GM21447 (cell line): Measurements from ENCODE around the gene MACROH2A1.

Experiments
- ATAC-seq: cut with Tn5 transposase; IDR thresholded peaks from one replicate; pipeline ENCODE4 v1.9.1; 2021; ENCODE audit not compliant: unreplicated experiment

The MACROH2A1 gene

DNA sequence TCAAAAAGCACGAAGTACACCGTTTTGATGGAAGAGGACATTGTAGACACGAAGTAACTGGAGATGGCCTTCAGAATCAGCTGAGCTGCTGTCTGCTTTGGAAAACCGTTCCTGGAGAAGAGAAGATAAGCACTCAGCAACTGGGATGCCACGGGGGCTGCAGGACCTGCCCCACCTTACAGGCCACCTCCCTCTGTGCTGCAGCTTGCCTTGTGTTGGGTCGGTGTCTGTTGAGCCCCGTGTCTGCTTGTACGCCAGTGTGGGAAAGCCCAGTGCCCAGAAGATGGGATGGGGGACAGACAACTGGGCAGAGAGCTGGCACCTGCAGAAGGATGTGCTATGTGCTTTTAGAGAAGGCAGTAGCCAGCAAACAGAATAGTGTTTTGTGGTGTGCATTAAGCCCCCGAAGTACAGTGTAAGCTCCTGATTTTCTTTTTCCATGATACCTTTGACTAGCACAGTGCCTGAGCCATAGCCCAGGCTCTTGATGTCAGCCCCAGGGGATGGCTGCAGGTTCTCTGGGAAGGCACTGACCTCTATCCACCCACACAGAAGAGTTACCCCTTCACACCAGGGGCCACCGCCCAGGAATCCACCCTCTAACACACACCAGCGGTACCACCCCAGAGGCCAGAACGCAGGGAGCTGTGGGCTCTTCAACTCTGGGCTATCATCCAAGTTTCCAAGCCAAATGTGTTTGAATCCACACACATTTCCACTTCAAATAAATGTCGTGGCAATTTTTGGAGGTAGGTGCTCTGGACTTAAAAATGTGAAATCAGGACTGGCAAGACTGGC is 63.8 kb downstream of the MACROH2A1 start:
- ATAC-seq = no peak

DNA sequence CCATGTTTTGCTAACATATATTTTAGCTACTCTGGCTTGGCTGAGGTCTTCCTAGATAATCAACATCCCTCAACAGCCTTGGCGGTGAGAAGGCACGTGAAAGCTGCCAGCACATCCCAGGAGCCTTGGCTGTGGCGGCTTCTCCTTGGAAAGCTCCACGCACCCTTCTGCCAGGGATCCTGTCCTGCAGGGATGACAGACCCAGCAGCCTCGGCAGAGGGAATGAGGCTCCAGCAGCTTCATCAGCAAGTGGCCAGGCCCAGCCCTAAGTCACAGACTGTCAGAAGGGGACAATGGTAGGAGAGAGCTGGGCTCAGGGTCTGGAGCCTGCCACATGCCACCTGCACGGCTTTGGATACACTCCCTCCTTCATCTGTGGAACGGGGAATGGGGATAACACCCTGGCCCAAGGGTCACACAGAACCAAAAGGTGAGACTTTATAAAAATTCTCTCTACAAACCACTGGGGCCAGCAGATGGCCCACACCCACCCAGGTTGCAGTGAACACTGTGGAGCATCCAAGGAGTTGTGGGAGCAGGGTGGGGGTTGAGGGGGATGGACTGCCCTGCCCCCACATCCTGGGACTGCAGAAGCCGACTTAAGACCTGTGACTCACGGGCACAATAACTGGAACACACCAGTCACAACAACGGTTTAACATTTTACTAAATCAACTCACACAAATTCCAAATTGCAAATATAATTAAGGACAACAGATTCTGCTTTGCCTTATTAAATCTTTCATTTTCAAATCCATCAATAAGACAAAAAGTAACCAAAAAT is 65.1 kb downstream of the MACROH2A1 start:
- ATAC-seq = no peak

DNA sequence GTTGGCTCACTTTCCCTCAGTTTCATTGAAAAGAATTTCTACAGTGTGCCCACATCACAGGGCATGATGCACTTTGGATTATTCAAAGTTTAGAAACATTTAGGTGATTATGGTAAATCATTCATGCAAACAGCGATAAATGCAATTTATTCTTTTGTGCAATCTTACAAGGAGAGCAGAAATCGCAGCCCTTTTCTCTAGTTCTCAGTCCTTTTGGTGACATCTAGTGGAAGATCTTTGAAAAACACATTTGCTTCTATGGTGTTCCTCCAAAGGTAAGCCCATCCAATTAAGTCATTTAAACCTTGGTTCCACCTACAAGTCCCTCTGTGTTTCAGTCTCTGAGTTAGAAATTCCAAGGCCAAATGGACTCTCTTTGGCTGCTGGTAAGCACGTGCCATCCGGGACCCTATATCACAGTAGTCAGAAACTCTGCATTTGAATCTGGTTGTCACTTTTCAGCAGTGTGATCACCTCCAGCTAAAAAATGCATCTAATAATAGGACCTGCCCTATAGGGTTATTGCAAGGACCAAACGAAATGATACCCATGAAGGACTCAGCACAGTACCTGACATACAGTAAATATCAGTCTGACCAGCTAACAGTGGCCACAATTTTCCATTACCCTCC is 66.4 kb downstream of the MACROH2A1 start:
- no peak for ATAC-seq

DNA sequence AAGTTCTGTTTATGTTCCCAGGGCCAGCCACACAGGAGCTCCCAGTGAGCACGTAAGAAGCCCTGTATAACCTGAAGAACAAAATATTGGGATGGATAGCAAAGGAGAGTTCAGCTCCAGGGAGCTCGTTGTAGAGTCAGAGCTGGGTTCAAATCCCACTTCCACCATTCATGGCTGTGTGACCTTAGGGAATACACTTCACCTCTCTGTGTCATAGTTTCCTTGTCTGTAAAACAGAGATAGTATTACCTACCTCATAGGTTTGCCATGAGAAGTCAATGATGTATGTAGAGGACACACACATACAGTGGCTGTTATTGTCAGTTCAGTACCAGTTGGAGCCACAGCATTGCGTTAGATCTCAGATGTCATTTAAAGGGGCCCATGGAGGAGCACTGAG is 67.4 kb downstream of the MACROH2A1 start:
- no peak for ATAC-seq

DNA sequence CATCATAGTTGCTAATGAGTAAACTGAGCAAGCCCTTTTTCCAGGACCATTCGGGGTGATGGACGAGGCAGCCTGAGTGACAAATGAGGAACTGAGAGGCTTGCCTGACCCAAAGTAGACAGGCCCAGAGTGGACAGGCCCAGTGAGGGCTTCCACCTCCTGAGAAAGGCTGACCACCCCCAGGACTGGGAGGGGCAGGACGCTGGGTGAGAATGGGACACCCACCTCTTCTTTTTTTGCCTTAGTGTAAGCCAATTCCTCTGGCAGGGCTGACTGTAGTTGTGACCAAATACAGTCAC is 68.3 kb downstream of the MACROH2A1 start:
- no peak for ATAC-seq

DNA sequence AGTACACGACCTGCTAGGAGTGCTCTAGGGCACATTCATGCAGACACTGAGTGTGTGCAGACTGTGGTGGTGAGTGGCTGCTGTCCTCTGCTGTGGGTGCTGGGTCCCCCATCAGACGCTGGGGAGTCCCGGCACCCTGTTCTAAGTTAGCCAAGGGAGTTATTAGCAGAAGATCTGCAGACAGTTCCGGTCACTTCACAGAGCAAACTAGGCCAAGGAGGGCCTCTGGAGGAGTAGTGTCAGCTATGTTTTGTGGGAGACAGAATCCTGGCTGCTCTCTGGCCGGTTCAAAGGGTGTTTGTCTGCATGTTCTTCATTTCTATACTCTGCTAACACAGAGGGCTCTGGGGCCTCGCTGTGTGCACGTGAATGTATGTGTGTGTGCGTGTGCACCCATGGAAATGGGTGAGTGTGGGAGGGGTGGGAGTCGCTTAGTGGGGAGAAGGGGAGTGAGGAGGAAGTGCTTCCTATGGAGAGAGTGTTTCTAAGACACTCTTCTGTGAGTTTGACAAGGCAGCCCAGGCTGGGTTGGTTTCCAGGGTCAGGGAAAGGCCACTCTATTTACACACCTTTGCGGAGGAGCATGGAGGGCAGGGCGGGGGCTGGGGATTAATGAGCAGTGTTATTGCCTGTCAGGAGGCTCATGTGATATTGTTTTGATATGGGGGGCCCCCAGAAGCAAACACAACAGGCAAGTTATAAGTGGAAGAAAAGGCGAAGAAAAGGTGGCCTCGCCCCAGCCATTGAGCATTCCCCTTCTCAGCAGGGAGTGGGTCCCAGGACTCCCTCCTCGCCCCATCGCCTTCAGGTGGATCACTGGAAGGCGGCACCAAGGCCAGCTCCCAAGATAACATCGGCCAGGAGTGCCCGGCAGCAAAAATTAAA is 68.9 kb downstream of the MACROH2A1 start:
- no peak for ATAC-seq

DNA sequence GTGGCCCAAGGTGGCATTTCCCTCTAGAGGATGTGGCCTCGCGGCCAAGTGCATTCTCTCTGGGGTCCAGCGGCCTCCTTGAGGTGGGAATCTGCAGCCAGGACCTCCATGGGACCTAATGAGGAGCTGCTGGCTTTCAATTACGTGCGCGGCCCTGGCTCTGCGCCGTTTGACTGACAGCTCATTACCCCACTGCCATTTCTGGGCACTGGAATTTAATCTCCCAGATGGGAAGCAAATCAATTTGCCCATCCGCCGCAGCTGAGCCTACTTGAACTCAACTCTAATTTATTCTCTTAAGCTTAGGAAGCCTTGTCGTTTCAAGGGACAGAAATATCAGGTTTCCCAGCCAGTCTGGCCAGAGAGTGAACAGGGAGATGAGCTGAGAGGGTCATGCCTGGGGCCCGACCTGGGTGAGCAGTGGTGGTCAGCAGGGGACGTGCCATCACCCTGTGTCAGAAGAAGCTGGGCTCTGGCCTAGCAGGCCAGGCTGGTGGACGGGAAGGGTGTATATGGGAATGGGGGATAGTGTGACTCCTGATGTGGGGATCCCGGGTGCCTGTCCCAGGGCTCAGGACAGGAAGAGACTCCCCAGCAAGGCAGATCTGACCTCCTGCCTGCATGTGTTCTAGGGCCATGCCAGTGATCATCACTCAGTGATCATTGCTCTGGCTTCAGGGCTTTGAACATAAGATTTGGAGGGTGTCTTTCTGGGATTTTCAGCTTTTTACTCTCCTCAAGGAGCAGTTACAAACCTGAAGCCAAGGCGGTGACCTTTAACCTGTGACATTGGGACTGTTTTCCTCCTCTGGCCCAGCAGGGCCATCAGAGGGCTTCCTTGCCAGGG is 69.7 kb downstream of the MACROH2A1 start:
- ATAC-seq = no peak

DNA sequence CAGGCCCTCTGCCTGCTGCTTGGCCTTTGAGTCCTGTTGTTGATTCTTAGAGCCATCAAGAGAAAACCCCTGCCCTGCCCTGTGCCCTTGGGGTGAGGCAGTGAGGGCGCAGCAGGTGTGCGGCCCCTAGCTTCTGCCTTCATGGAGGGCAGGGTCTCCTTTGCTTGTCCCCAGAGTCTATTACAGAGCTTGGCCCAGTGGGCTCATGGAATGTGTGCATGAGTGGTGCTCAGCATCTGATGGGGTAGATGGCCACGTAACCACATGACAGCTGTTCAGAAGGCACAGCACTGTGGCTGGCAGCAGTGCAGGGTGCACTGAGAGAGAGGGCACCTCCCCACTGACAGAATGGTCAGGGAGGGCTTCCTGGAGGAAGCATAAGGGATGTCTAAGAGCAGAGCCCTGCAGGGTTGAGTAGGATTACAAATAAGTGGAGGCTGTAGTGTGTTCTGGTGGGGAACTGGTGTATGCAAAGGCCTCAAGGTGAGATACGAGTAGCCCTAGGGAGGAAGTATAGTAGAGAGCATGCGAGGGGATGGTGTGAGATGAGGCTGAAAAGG is 70.8 kb downstream of the MACROH2A1 start:
- no peak for ATAC-seq

DNA sequence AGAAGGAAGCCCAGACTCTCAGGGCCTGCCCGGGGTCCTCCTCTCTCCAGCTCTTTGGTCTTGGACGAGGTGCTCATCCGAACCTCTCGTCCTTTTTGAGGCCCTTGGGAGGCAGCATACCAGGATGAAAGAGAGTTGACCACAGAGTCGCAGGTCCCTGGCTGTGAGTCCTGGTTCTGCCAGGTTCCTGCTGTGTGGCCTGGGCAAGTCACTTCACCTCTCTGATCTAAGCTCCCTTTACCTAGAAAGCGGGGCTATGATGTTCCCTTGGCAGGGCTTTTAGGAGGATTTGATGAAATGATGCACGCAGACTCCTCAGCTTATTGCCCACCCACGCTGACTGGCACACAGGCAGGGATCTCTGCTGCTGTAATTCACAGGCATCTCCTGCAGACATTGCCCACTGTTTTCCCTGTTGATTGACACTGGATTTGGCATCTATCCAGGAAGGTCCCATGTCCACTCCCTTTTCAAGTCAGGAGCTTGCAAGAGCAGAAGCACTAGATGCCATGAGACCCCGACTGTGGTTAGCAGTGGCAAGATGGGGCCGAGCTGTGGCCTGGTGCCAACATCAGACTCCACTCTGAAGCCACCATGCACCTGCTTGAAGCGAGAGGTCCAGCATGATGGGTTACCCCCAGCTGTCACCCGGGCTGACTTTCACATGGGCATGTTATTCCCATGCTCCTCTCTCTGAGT is 71.5 kb downstream of the MACROH2A1 start:
- ATAC-seq = no peak

DNA sequence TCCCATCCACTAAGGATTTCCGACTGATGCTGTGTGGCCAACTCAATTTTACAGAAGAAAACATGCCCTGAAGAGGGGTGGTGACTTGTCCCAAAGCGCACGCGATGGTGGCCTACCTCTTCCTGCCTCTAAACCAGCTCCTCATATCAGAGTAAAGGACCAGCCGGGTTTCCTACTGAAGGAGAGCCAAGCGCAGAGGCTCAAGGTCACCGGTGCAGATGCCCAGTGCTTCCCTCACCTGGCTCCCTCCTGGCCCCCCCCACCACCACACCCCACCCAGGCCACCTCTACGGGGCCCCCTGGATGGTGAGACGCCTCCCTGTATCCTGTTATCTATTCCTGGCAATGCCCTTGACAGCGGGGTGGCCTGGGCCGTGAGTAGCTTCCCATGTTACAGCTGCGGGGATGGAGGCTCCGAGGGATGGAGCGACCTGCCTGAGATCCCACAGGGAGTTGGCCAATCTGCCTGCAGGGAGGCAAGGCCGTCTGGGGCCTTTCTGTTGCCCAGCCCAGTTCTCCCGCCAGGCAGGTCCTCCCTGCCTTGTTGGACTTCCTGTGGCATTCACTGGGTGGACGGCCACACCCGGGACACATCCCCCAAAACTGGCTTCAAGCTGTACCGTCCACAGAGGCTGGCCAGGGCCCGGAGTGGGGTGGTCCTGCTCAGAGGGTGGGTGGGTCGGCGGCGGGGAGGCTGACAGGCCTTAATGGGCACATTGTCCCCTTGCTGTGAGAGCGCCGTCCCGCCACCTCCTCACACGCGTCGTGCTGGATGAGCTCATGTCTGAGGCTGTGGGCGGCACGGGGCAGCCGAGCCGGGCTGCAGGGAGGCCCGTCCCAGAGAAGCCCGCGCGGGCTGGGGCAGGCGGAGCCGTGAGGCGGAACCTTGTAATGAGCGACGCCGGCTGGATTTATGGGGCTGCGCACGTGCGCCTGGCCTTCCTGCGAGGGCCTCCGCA is 72.5 kb downstream of the MACROH2A1 start:
- no peak for ATAC-seq

DNA sequence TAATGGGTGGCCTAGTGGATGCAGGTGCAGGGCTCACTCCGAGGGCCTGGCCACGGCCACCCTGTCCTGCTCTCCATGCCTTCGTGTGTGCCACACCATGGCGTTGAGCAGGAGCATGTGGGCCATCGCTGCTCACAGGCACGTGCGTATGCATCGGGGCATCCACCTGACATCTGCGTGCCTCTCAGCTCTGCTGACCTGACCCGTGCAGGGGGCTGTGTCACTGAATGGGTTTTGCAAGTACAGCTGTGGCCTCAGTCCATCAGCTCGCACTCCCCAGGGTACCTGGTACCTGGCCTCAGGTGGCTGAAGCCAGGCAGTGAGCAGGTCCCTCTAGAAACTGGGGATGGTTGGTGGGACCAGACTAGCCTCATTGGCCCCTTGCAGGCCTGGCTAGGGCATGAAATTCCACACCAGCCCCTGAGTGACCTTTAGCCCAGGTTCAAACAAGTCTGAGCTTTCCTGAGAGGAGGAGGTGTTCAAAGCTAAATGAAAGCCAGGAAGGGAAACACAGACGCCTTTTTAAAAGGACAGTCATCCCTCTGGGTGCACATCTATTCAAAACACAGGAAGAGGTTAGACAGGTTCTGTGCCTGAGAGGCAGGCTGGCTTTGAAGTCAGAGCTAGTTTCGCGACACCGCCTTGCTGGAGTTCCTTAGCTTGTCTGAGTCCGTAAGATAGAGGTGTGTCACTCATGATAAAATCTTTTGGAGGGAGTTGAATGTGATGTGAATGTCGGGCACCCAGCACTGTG is 74.0 kb downstream of the MACROH2A1 start:
- ATAC-seq = no peak

DNA sequence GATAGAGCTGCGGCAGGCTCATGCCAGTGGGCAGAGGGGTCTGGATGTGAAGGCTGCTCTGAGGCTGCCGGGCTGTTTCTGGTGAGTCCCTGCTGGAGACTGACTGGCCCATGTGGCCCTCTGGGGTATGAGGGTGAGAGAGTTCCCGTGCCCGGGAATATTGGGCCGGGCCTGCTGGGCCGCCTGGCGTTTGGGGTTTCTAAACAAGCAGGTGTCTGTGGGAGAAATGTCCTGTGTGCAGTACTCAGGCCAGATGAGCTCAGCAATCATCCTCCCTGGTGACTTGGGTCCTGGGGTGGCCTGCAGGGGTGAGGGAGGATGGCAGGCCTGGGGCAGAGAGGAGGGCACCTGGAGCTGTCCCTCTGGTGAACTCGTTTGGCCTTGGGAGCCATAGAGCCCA is 74.9 kb downstream of the MACROH2A1 start:
- no peak for ATAC-seq

DNA sequence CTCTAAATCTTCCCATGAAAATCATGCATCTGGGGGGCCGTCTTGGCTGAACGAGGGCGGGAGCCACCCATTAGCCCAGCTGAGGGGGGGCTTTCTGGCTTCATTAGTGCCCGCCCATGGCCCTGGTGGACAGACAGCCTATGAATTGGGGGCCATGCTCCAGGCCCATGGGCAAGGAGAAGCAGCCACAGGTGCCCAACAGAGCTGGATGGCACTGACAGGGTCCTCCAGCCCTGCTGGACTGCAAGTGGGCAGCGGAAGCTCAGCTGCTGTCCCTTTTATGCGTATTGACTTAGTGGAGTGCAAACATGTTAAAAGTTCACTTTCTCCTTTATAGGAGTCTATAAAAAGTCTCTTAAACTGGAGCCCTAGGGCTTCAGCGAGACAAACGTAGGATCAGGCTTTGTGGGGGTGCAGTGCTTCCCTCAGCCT is 75.3 kb downstream of the MACROH2A1 start:
- ATAC-seq = no peak

DNA sequence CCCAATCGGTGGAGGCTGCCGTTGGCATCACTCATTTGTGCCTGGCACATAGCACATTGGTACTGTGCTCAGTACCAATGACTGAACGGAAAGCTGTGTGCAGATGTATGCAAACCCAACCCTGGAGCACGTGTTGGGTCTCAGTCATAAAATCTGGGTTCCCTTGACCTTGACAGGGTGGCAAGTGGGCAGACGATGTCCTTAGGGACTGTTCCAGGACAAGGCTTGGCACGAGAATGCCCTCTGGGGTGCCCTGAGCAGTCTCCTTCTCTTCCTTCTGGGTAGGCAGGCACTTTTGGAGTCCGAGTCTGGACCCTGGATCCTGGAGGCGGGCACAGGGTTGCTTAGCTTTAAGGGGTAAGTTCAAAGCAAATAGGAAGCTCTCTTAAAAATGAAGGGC is 75.8 kb downstream of the MACROH2A1 start:
- ATAC-seq = no peak

DNA sequence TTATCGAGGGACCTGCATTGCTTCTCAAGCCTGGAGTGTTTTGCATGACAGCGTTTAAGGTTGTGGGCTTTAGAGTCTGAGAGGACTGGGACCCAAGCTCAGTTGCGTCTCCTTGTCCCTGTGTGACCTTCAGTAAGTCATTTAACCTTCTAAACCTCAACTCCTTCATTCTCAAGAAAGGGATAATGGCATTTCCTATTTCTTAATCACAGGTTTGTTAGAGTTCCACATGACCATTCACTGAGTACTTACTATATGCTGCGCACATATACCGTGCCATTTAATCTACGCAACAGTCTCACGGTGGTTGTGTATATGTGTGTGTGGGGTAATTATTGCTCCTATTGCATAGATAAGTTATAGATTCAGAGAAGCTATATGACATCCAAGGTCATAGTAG is 76.3 kb downstream of the MACROH2A1 start:
- ATAC-seq = no peak

DNA sequence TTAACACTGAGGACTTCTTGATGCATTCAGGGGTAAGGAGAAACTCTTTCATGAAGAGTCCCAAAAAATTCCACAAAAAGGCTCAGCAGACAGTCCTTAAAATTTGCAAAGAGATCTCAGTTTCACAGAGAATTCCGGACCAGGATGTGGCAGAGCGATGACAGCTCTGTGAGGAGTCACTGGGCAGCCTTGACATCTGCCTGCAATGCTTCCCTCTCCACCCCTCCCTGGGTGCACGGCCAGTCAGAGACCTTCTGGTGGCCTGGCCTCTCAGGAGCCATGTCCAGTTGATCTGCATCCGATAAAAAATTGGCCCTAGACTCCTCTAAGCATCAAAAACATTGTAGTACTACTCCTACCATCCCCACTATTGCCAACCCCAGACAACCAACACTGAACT is 76.8 kb downstream of the MACROH2A1 start:
- ATAC-seq = no peak

DNA sequence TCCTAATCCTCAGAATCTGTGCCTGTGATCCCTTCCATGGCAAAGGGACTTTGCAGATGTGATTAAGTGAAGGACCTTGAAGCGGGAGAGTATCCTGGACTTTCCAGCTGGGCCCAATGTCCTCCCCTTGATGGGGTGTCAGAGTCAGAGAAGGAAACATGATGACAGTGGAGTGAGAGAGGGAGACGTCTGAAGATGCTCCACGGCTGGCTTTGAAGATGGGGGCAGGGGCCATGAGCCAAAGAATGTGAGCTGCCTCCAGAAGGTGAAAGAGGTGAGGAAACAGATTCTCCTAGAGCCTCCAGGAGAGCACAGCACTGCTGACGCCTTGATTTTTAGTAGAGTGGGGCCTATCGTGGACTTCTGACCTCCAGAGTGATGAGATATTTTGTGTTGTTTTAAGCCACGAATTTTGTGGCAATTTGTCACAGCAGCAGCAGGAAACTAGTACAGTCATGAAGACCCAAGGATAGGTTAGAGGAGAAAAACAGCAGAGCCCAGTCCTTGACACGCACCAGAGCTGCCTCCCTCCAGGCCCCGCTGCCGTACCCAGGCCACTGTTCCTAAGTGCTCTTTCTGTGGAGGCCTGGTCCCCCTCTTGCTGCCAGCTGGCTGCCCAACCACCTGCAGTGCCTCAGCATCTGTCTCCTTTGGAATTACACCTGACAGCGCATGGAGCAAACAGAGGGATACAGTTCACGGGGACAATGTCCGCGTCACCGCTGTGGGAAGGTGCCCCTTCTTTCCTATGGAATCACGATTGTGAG is 78.1 kb downstream of the MACROH2A1 start:
- ATAC-seq = no peak
